DLD1 (cell line): ENCODE results near the gene ADGRA3.

ENCODE experiments used
- in situ Hi-C: cut with HindIII; loops from 2 replicates; pipeline ENCODE4 v1.10.0; 2017; ENCODE audit warnings: low sequenced_read_pairs

The ADGRA3 gene

GRCh38 chr4:22442956-22443355, 72.9 kb downstream of the ADGRA3 start:
- in situ Hi-C loops: no loop called here

DNA sequence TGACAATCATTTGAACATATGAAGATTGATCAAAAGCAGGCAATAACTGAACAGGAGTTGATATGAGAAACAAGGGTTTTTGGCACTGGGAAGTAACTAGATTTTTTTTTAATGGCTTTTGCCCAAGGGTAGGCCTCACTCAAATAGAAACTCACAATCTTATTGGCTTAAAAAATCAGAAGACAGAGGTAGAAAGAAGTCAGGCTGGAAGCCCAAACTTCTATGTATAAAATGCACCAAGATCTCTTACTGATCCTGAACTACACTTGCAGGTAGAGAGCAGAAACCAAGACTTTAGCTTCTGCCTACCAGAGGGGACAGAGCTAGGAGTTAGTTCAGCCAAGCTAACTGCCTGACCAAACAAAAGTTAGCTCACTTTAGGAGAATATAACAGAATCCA, 74.9 kb downstream of the ADGRA3 start:
- in situ Hi-C loops: no loop called here

- in situ Hi-C loops: no loop called here
Observed at GRCh38 chr4:22439947-22440346, 75.9 kb downstream of the ADGRA3 start.

GRCh38 chr4:22435652-22436051, 80.2 kb downstream of the ADGRA3 start:
- in situ Hi-C loops: no loop called here

DNA sequence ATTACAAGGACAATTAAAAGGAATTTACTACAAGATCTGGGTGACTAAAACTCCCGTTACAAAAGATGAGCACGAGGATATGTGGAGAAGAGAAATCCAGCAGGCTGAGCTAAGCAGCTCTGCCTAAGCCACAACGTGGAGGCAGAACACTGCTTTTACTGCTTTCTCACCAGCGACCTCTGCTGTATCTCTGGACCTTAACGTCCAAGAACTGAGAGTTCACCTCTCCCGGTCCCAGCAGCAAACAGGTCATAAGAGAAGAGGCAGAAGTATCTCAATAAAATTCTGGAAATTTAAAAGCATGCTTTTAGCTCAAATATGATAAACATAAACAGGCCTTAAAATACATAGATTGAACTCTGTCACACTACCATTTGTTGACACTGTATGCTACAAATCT, 81.0 kb downstream of the ADGRA3 start:
- in situ Hi-C loops: no loop called here

DNA sequence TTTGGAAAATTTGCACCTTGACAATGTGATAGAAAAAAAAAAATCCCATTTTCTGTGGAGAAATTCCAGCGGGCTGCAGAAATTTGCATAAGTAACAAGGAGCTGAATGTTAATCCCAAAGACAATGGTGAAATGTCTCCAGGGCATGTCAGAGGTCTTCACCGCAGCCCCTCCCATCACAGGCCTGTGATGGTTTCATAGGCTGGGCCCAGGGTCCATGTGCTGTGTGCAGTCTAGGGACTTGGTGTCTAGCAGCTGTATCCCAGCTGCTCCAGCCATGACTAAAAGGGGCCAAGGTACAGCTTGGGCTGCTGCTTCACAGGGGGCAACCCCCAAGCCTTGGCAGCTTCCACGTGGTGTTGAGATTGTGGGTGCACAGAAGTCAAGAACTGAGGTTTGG, 85.2 kb downstream of the ADGRA3 start:
- in situ Hi-C loops: no loop called here

DNA sequence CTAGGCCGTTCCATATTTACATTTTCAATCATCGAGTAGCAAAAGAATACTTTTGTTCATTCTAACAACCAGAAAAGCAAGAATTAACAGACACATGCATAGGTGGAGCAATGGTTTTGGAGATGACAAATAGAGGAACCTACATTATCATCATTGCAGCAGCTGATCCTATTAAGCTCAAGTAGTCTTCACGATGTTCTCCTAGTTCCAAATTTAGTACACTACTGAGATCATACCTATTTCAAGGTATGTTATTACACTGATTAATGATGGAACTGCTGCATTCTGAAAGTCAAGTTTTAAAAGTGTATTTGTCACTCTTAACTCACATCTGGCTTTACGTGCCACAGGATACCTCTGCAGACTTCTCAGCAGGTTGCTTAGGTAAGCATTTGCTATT, 87.4 kb downstream of the ADGRA3 start:
- in situ Hi-C loops: no loop called here

GRCh38 chr4:22427675-22428074, 88.2 kb downstream of the ADGRA3 start:
- in situ Hi-C loops: no loop called here

DNA sequence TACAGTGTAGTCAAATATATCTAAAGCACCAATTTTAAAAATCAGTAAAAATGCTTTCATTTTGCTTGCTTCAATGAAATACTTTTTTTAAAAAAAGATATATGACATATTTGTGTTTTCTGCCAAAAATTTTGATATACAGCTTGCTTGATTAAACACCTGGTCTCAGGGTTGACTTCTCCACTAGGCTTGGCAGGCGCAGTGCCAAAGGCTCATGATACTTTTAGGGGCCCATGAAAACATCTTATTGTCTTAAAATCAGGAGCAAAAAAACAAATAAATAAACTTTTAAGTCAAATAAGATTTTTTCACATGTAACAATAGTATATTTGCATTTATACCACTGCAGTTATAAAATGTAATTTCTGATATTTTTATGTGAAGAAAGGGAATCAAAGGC, 95.6 kb downstream of the ADGRA3 start:
- in situ Hi-C loops: no loop called here

- in situ Hi-C loops: no loop called here
Observed at GRCh38 chr4:22417408-22417807, 98.5 kb downstream of the ADGRA3 start.

GRCh38 chr4:22416403-22416802, 99.5 kb downstream of the ADGRA3 start:
- in situ Hi-C loops: no loop called here

DNA sequence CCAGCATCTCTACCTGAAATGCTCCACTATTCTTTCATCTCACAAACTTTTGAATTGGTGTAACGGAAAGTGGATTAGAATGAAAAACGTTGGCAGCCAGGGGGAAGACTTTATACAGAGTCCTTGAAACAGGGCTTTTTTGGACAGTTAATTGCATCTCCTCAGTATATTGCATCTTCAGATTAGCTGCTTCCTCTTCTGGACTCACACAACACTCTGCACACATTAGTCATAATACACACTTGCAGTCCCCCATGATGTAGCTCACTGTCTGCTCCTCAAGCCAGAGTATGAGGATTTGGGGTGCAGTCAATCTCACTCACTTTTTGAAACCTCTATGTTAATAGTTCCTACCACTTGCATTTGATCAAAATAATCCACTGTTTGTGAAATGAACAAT, 101.0 kb downstream of the ADGRA3 start:
- in situ Hi-C loops: no loop called here

GRCh38 chr4:22413471-22413870, 102.4 kb downstream of the ADGRA3 start:
- in situ Hi-C loops: no loop called here

DNA sequence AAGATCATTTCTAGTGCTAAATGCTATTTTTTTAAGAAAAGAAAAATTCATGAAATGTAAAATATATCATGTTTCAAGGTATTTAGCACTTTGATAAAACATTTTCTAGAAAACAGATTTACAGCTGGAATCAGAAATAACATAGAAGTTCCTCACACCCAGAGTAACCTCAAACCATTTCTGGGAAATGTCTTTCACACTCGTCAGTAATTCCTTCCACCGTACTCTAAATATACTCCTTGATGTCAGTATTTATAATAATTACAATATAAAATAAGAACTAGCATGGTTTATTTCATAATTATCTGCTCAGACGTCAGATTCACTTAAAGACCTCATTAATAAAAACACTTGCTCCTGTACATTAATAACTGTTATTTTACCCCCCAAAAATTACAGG, 103.9 kb downstream of the ADGRA3 start:
- in situ Hi-C loops: no loop called here

- in situ Hi-C loops: no loop called here
Observed at GRCh38 chr4:22410645-22411247, 105.1 kb downstream of the ADGRA3 start.

- in situ Hi-C loops: no loop called here
Observed at GRCh38 chr4:22408474-22408873, 107.4 kb downstream of the ADGRA3 start.

GRCh38 chr4:22407361-22407760, 108.5 kb downstream of the ADGRA3 start:
- in situ Hi-C loops: no loop called here

DNA sequence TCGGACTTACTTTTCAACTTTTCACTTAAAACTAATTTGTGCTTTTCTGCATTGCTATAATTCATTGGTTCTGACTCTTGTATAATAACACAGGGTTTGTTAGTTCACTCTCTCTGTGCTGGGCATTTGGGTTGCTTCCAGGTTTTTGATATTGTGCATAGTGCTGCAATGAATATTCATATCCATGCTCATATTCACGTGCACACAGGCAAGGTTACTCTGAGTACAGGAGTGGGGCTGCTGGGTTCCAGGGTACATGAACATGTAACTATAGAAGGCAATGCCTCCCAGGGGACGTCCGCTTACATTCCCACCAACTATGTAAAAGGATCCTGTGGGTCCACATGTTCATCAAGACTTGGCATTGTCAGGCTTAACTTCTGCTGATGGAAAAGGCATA, 117.2 kb downstream of the ADGRA3 start:
- in situ Hi-C loops: loop anchor here (25.0 kb wide), 1 partner anchor 586 kb away; no protein-coding TSS in a partner anchor

DNA sequence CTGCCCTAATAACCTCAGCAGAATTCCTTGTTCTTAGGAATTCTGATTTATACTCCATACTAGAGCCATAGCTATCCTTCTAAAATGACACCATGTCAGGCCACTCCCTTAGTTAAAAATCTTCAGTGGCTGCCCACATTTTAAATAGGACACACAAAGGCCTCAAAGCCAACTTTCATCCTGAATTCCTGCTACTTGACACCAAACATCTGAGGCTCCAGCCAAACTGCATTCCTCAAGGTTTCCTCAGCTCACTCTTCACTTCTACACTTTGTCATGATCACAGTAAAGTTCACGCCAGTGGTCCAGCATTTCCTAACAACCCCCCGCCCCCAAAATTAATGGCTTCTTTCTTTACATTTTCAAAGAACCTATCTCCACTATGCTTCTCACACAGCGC, 124.3 kb downstream of the ADGRA3 start:
- in situ Hi-C loops: loop anchor here (25.0 kb wide), 1 partner anchor 579 kb away; no protein-coding TSS in a partner anchor

DNA sequence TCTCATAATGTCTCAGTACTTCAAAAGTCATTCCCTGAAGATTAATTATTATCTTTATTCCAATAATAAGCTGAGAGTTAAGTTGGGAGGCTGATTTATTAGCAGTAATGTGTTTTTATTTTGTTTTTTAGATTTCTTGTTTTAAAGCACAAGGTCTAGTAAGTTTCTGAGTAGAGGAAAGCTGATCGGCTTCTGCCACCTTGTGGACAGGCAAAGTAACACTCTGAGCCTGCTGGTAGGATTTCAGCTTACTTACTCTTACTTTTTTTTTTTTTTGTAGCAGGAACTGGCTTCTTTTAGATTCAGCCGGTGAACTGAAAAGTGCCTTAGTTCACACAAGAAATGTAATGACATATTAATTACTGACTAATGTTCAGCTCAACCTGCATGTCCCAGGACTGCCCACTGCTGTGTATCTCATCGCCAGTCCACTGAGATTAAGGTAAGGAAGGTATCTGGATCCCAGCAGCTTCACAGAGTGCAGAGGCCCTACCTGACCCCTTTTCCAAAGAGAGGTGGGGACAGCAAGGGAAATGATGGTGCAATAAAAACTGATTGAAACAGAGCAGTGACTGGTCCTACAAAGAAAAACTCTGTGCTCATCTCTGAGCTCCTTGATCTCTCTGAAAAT, 126.5 kb downstream of the ADGRA3 start:
- in situ Hi-C loops: loop anchor here (25.0 kb wide), 1 partner anchor 577 kb away; no protein-coding TSS in a partner anchor

DNA sequence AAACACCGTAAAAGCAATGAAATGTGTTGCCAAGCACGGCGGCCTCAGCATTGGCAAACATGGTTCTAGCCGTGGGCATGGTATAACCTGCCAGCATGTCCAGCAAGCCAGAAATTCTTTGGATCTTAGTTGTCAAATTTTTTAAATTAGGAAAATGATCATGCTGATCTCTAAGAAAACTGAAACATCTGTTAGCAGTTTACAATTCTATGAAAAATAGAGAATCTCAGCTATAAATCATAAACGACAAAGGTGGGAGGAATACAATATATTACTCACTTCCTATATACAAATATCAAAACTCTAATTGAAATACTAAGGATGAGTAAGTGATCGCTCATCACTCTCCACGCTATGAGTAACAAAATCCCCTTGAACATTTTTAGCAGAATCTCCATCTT, 130.3 kb downstream of the ADGRA3 start:
- in situ Hi-C loops: loop anchor here (25.0 kb wide), 1 partner anchor 573 kb away; no protein-coding TSS in a partner anchor

GRCh38 chr4:22384154-22384553, 131.7 kb downstream of the ADGRA3 start:
- in situ Hi-C loops: loop anchor here (25.0 kb wide), 1 partner anchor 572 kb away; no protein-coding TSS in a partner anchor

- in situ Hi-C loops: loop anchor here (25.0 kb wide), 1 partner anchor 570 kb away; no protein-coding TSS in a partner anchor
Observed at GRCh38 chr4:22382216-22382615, 133.7 kb downstream of the ADGRA3 start.
